ENCODE results near the gene LRRC2.

The LRRC2 gene

DNA sequence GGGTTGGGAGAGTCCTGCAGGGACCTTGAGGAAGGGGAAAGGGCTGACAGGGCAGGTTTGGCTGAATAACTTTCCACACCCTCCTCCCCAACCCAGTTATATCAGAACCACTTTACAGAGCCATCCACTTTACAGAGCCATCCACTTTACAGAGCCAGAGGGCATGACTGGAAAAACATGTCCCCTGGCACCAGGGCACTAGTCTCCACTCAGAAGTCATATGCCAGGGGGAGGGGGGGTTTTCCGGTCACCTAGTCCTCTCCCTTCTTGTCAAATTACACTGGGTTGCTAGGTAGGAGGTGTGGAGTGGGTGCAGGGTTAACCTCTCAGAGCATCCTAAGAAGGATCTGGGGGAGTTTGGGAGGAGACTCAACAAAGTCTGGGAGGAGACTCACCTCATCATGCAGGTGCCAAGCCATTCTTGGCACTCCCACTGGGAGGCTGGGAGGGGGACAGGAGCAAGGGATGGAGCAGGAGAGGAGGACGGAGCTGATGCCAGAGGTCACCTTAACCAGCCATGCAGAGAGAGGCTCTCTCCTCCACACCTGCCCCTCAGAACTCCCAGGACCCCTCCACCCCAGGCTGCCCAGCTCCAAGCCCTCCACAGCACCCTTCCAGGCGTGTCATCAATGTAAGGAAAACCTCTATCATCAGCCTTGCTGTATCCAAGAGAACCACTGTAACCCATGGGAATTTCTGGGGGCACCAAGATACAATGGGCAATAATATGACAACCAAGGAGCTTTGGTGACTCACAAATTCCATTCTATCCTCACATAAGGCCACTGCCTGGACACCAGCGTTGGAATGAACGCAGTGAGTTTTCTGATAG lies 1.7 kb downstream of the LRRC2 start:
- H3K9ac ChIP-seq (ENCODE audit: low read length) = no peak overlapping the region
- peaks cover 3% of the 10 kb centered on the region for H3K9me3 ChIP-seq (ENCODE audit: control insufficient read depth, low read depth, low read length)
- H3K4me1 ChIP-seq (ENCODE audit: control insufficient read depth, low read depth, low read length) = peaks cover 34% of the 10 kb centered on the region
- H3K27ac ChIP-seq (ENCODE audit: low read length) = no peak overlapping the region
- peaks cover 8% of the 10 kb centered on the region for H3K27me3 ChIP-seq (ENCODE audit: control insufficient read depth, insufficient read depth, low read length)
- H3K4me3 ChIP-seq (ENCODE audit: low read length) = no peak overlapping the region
- no peaks in the 10 kb centered on the region for H3K36me3 ChIP-seq (ENCODE audit: control insufficient read depth, low read depth, low read length)

- H3K9ac ChIP-seq (ENCODE audit: low read length) = no peak overlapping the region
- peaks cover 43% of the 10 kb centered on the region for H3K4me1 ChIP-seq (ENCODE audit: control insufficient read depth, low read depth, low read length)
- H3K27me3 ChIP-seq (ENCODE audit: control insufficient read depth, insufficient read depth, low read length) = peaks cover 8% of the 10 kb centered on the region
- no peak overlapping the region for H3K27ac ChIP-seq (ENCODE audit: low read length)
- no peaks in the 10 kb centered on the region for H3K36me3 ChIP-seq (ENCODE audit: control insufficient read depth, low read depth, low read length)
- peaks cover 3% of the 10 kb centered on the region for H3K9me3 ChIP-seq (ENCODE audit: control insufficient read depth, low read depth, low read length)
- no peak overlapping the region for H3K4me3 ChIP-seq (ENCODE audit: low read length)
These were observed 4.2 kb downstream of the LRRC2 start for GRCh38 chr3:46561951-46562350.

DNA sequence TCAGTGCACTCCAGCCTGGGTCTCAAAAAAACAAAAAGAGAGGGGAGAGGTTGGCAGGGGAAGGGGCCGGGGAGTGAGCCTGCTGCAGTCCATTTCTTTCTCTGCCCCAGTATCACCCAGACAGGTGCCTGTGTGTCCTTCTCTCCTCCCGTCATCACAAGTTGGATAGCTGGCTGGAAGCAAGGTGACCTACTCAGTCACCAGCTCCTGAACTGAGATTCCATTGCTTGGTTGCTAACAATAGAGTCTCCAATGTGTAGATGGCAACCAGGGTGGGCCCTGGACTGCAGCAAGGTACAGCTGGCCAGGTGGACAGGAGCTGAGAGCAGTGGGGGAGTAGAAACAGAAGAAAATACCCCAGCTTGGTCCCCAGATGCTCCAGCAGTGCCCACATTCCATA lies 4.6 kb downstream of the LRRC2 start:
- Histone ChIP-seq H3K27ac (ENCODE audit: low read length) (no peak overlapping the region), H3K9ac (ENCODE audit: low read length) (no peak overlapping the region), H3K9me3 (ENCODE audit: control insufficient read depth, low read depth, low read length) (peaks cover 3% of the 10 kb centered on the region), H3K27me3 (ENCODE audit: control insufficient read depth, insufficient read depth, low read length) (peaks cover 8% of the 10 kb centered on the region), H3K4me3 (ENCODE audit: low read length) (no peak overlapping the region), H3K36me3 (ENCODE audit: control insufficient read depth, low read depth, low read length) (no peaks in the 10 kb centered on the region), H3K4me1 (ENCODE audit: control insufficient read depth, low read depth, low read length) (peaks cover 40% of the 10 kb centered on the region)

DNA sequence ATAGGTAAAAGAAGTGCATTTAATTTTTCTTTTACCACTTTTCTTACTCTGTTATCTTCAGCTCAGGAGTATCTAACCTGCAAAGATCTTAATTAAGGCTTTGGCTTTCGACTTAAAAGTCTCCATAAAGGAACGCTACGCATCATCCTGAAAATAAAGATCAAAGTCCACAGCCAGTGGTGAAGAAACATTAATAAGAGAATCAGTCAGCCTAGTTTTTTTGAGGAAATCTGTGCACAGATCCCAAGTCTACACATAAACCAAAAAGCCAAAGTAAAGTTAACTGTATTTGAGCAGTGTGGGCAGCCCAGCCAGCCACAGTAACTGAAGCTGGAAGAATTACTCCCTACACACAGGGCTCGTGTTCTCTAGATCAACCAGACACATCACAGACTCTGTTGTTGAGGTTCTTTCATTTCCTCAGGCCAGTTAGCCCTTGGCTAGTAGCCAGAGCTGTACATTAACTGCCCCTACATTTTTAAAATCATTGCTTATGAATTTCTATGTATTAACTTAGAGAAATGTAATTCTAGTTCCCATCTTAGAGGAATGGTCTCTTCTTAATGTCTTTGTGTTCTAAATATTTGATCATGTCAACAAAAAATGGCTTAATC lies 6.9 kb downstream of the LRRC2 start:
- Histone ChIP-seq H3K4me3 (ENCODE audit: low read length) (no peak overlapping the region), H3K9ac (ENCODE audit: low read length) (no peak overlapping the region), H3K36me3 (ENCODE audit: control insufficient read depth, low read depth, low read length) (no peaks in the 10 kb centered on the region), H3K27ac (ENCODE audit: low read length) (no peak overlapping the region), H3K4me1 (ENCODE audit: control insufficient read depth, low read depth, low read length) (peaks cover 19% of the 10 kb centered on the region), H3K9me3 (ENCODE audit: control insufficient read depth, low read depth, low read length) (peaks cover 3% of the 10 kb centered on the region), H3K27me3 (ENCODE audit: control insufficient read depth, insufficient read depth, low read length) (no peaks in the 10 kb centered on the region)

- H3K4me3 ChIP-seq (ENCODE audit: low read length) = peak overlapping the region; percentile 5
- no peak overlapping the region for H3K27ac ChIP-seq (ENCODE audit: low read length)
- no peaks in the 10 kb centered on the region for H3K36me3 ChIP-seq (ENCODE audit: control insufficient read depth, low read depth, low read length)
- no peak overlapping the region for H3K9ac ChIP-seq (ENCODE audit: low read length)
- H3K27me3 ChIP-seq (ENCODE audit: control insufficient read depth, insufficient read depth, low read length) = no peaks in the 10 kb centered on the region
- peaks cover 3% of the 10 kb centered on the region for H3K9me3 ChIP-seq (ENCODE audit: control insufficient read depth, low read depth, low read length)
- peaks cover 15% of the 10 kb centered on the region for H3K4me1 ChIP-seq (ENCODE audit: control insufficient read depth, low read depth, low read length)
These were observed 7.7 kb downstream of the LRRC2 start for GRCh38 chr3:46558184-46559043.

DNA sequence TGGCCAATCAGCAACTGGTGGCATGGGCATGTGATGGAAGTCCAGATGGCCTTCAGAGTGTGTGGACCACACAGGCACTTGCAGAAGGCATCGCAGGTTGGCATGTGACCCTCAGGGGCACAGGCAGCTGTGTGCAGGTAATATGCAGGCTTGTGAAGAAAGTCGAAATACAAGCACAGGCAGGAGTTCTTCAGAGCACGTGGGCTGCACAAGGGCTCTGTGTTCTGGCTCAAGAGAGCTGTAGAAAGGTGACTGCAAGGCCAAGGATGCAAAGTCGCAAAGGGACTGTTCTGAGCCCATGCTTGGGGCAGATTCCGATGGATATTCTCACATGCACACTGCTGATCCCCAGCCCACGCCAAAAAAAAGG lies 8.3 kb downstream of the LRRC2 start:
- peaks cover 3% of the 10 kb centered on the region for H3K9me3 ChIP-seq (ENCODE audit: control insufficient read depth, low read depth, low read length)
- H3K4me1 ChIP-seq (ENCODE audit: control insufficient read depth, low read depth, low read length) = peaks cover 15% of the 10 kb centered on the region
- no peak overlapping the region for H3K9ac ChIP-seq (ENCODE audit: low read length)
- H3K27me3 ChIP-seq (ENCODE audit: control insufficient read depth, insufficient read depth, low read length) = no peaks in the 10 kb centered on the region
- no peaks in the 10 kb centered on the region for H3K36me3 ChIP-seq (ENCODE audit: control insufficient read depth, low read depth, low read length)
- no peak overlapping the region for H3K4me3 ChIP-seq (ENCODE audit: low read length)
- no peak overlapping the region for H3K27ac ChIP-seq (ENCODE audit: low read length)

- H3K36me3 ChIP-seq (ENCODE audit: control insufficient read depth, low read depth, low read length) = no peaks in the 10 kb centered on the region
- H3K4me3 ChIP-seq (ENCODE audit: low read length) = no peak overlapping the region
- H3K9ac ChIP-seq (ENCODE audit: low read length) = no peak overlapping the region
- no peaks in the 10 kb centered on the region for H3K27me3 ChIP-seq (ENCODE audit: control insufficient read depth, insufficient read depth, low read length)
- peaks cover 2% of the 10 kb centered on the region for H3K4me1 ChIP-seq (ENCODE audit: control insufficient read depth, low read depth, low read length)
- no peak overlapping the region for H3K27ac ChIP-seq (ENCODE audit: low read length)
- peaks cover 8% of the 10 kb centered on the region for H3K9me3 ChIP-seq (ENCODE audit: control insufficient read depth, low read depth, low read length)
These were observed 12.9 kb downstream of the LRRC2 start for GRCh38 chr3:46553154-46553553.

GRCh38 chr3:46552538-46552937 lies 13.6 kb downstream of the LRRC2 start:
- Histone ChIP-seq H3K9ac (ENCODE audit: low read length) (no peak overlapping the region), H3K27ac (ENCODE audit: low read length) (no peak overlapping the region), H3K27me3 (ENCODE audit: control insufficient read depth, insufficient read depth, low read length) (no peaks in the 10 kb centered on the region), H3K4me1 (ENCODE audit: control insufficient read depth, low read depth, low read length) (no peaks in the 10 kb centered on the region), H3K4me3 (ENCODE audit: low read length) (no peak overlapping the region), H3K36me3 (ENCODE audit: control insufficient read depth, low read depth, low read length) (no peaks in the 10 kb centered on the region), H3K9me3 (ENCODE audit: control insufficient read depth, low read depth, low read length) (peaks cover 8% of the 10 kb centered on the region)

GRCh38 chr3:46551615-46552014 lies 14.5 kb downstream of the LRRC2 start:
- no peak overlapping the region for H3K9ac ChIP-seq (ENCODE audit: low read length)
- peaks cover 7% of the 10 kb centered on the region for H3K4me1 ChIP-seq (ENCODE audit: control insufficient read depth, low read depth, low read length)
- H3K36me3 ChIP-seq (ENCODE audit: control insufficient read depth, low read depth, low read length) = no peaks in the 10 kb centered on the region
- peaks cover 8% of the 10 kb centered on the region for H3K9me3 ChIP-seq (ENCODE audit: control insufficient read depth, low read depth, low read length)
- H3K4me3 ChIP-seq (ENCODE audit: low read length) = no peak overlapping the region
- H3K27me3 ChIP-seq (ENCODE audit: control insufficient read depth, insufficient read depth, low read length) = no peaks in the 10 kb centered on the region
- no peak overlapping the region for H3K27ac ChIP-seq (ENCODE audit: low read length)

DNA sequence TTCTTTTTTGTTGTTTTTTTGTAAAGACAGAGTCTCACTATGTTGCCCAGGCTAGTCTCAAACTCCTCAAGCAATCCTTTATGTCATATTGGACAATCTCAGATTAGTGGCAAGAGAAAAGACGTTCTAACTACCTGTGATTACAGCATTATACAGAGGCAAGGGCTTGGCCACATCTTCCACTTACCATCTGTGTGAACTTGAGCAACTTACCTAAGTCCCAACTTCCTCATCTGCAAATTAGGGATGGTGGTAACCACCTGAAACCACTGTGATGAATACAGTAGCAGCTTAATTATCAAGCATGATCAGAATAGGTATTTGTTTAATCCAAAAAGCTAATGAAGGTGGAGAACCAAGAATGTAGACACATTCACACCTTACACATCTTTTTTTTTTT lies 16.1 kb downstream of the LRRC2 start:
- Histone ChIP-seq H3K4me3 (ENCODE audit: low read length) (no peak overlapping the region), H3K9me3 (ENCODE audit: control insufficient read depth, low read depth, low read length) (peaks cover 8% of the 10 kb centered on the region), H3K36me3 (ENCODE audit: control insufficient read depth, low read depth, low read length) (no peaks in the 10 kb centered on the region), H3K4me1 (ENCODE audit: control insufficient read depth, low read depth, low read length) (peaks cover 22% of the 10 kb centered on the region), H3K27me3 (ENCODE audit: control insufficient read depth, insufficient read depth, low read length) (no peaks in the 10 kb centered on the region), H3K27ac (ENCODE audit: low read length) (no peak overlapping the region), H3K9ac (ENCODE audit: low read length) (no peak overlapping the region)

- Histone ChIP-seq H3K27ac (ENCODE audit: low read length) (no peak overlapping the region), H3K4me1 (ENCODE audit: control insufficient read depth, low read depth, low read length) (peaks cover 27% of the 10 kb centered on the region), H3K9me3 (ENCODE audit: control insufficient read depth, low read depth, low read length) (peaks cover 8% of the 10 kb centered on the region), H3K9ac (ENCODE audit: low read length) (no peak overlapping the region), H3K4me3 (ENCODE audit: low read length) (no peak overlapping the region), H3K27me3 (ENCODE audit: control insufficient read depth, insufficient read depth, low read length) (no peaks in the 10 kb centered on the region), H3K36me3 (ENCODE audit: control insufficient read depth, low read depth, low read length) (no peaks in the 10 kb centered on the region)
These were observed 16.6 kb downstream of the LRRC2 start for GRCh38 chr3:46549408-46549904.
